GM21447 (cell line): Measurements from ENCODE around the gene RXRA.

Experiments
- ATAC-seq: cut with Tn5 transposase; IDR thresholded peaks from one replicate; pipeline ENCODE4 v1.9.1; 2021; ENCODE audit not compliant: unreplicated experiment

RXRA gene

GRCh38 chr9:134325813-134326723 is at the start of gene RXRA:
Gene RXRA (plus strand): TSS chr9:134326455. CDS start chr9:134326632, 177 bp downstream.
- ATAC-seq, result no peak

- no peak for ATAC-seq
These were observed 48.0 kb upstream of the RXRA start for GRCh38 chr9:134278286-134278685.

GRCh38 chr9:134278974-134279640 is 47.1 kb upstream of the RXRA start:
- ATAC-seq, result no peak

GRCh38 chr9:134282138-134282650 is 44.1 kb upstream of the RXRA start:
- no peak for ATAC-seq

GRCh38 chr9:134283111-134283515 is 43.1 kb upstream of the RXRA start:
- ATAC-seq, result no peak

- no peak for ATAC-seq
These were observed 42.5 kb upstream of the RXRA start for GRCh38 chr9:134283692-134284265.

GRCh38 chr9:134284273-134284672 is 42.0 kb upstream of the RXRA start:
- no peak for ATAC-seq

GRCh38 chr9:134284741-134285140 is 41.5 kb upstream of the RXRA start:
- no peak for ATAC-seq

GRCh38 chr9:134285215-134285845 is 40.9 kb upstream of the RXRA start:
- no peak for ATAC-seq

- ATAC-seq, result no peak
These were observed 39.6 kb upstream of the RXRA start for GRCh38 chr9:134286471-134287245.

- ATAC-seq, result no peak
These were observed 38.4 kb upstream of the RXRA start for GRCh38 chr9:134287591-134288491.

- no peak for ATAC-seq
These were observed 37.5 kb upstream of the RXRA start for GRCh38 chr9:134288746-134289145.

GRCh38 chr9:134289241-134289875 is 36.9 kb upstream of the RXRA start:
- no peak for ATAC-seq

- no peak for ATAC-seq
These were observed 35.4 kb upstream of the RXRA start for GRCh38 chr9:134290603-134291451.

GRCh38 chr9:134291452-134291881 is 34.8 kb upstream of the RXRA start:
- no peak for ATAC-seq

- ATAC-seq, result no peak
These were observed 34.0 kb upstream of the RXRA start for GRCh38 chr9:134291961-134292871.

- no peak for ATAC-seq
These were observed 33.2 kb upstream of the RXRA start for GRCh38 chr9:134293031-134293521.
